Measurements from ENCODE around the gene TRAK1.

- TF ChIP-seq GATA2 (IDR thresholded peaks at IDR 0.05; ENCODE audit: low read depth, low read length) (no peak), GATA3 (IDR thresholded peaks at IDR 0.05; ENCODE audit: low read depth, low read length) (no peak)
Measured at GRCh38 chr3:42228796-42229195, 137.6 kb downstream of the TRAK1 start.

All from SH-SY5Y (cell line).